Psoas muscle (tissue), 8 donors: Measurements from ENCODE around the gene PEX5L. TPM values are rescaled to one million over a fixed set of nuclear protein-coding genes. Genes with fewer than 3 reads are reported as not detected.

Source experiments
- ATAC-seq, 4 donors: fragments of 200-7000 bp; cut with Tn5 transposase; one replicate each; pipeline ENCODE4 v1.9.1; 2020; ENCODE audit warnings: moderate library complexity in 3 of 4, mild to moderate bottlenecking in 2 of 4
- DNase-seq, 2 donors: peaks; one replicate each; pipeline ENCODE4 v3.0.0-alpha.2; 2020
- H3K27ac ChIP-seq: fragments of 200-600 bp; one replicate; pipeline ENCODE4 v1.8.0; 2022
- H3K27me3 ChIP-seq, 3 donors: fragments of 200-600 bp in 1 of 3; one replicate each; pipeline versions ENCODE4 v1.6.1 to v1.8.0; 2013 to 2022; ENCODE audit warnings: low read length in 2 of 3, mild to moderate bottlenecking in 2 of 3, moderate library complexity in 1 of 3; ENCODE audit not compliant: insufficient read depth in 3 of 3
- H3K36me3 ChIP-seq, 2 donors: fragments of 200-600 bp in 1 of 2; one replicate each; pipeline versions ENCODE4 v1.6.1 to v1.8.0; 2013 to 2022; ENCODE audit warnings: low read depth in 1 of 2, mild to moderate bottlenecking in 1 of 2, moderate library complexity in 1 of 2; ENCODE audit not compliant: insufficient read depth in 1 of 2
- H3K4me1 ChIP-seq: fragments of 200-600 bp; one replicate; pipeline ENCODE4 v1.8.0; 2022
- H3K4me3 ChIP-seq: fragments of 200-600 bp; one replicate; pipeline ENCODE4 v1.8.0; 2022; ENCODE audit warnings: mild to moderate bottlenecking
- H3K9me3 ChIP-seq: fragments of 200-600 bp; one replicate; pipeline ENCODE4 v1.8.0; 2022
- CTCF ChIP-seq: fragments of 200-600 bp; IDR thresholded peaks from one replicate; pipeline ENCODE4 v1.8.0; 2022; ENCODE audit warnings: antibody characterized with exemption
- WGBS, 3 donors: extraction: QIAGEN DNeasy Blood & Tissue Kit; methylation state at CpG; one replicate each; pipeline versions ENCODE4 v1.1.6 to v1.1.7; 2013; 5-methylcytosine and 5-hydroxymethylcytosine counted together
- intact Hi-C, 2 donors: fragments of 100-400 bp; cut with DNase I; formaldehyde crosslinking; loops; one replicate each; pipeline versions ENCODE4 v1.11.0 to v1.14.2; 2022
- polyA plus RNA-seq, 3 donors: library from polyadenylated mRNA; stranded (reverse); fragments of 200-250 nt; gene quantifications; one replicate each; pipeline ENCODE4 v1.2.3, GENCODE V29; 2013
- total RNA-seq, 4 donors: library from RNA; stranded (reverse); fragmentation: NEBNext Ultra II Directional in 2 of 4; extraction: Animal tissue kit (Norgen Biotek cat#: 25700) in 2 of 4; gene quantifications; one replicate each; pipeline versions ENCODE4 v1.2.1 to v1.2.4, GENCODE V29; 2021 to 2023
- donor health status: healthy with polysubstance abuse.
- donor health status: DM: no; HTN: no; CAD: no; lungs with moderate emphysema.
- donor health status: Bipolar disorder and iron deficiency.
- donor health status: healthy.
- donor health status: DM: yes; HTN: yes; CAD: no.
- donor health status: DM: no; HTN: no; CAD: no.
- donor health status: DM: no; HTN: no; CAD: no.
- donor health status: DM: yes; HTN: yes; CAD: no.

The PEX5L gene
- total and polyA plus RNA-seq, 7 donors, result 0.14 TPM; not detected in 6

- H3K36me3 ChIP-seq, result no peaks in the 10 kb centered on the region
- no peak for DNase-seq
- no peaks in the 10 kb centered on the region for H3K4me1 ChIP-seq
- no peak overlapping the region for H3K4me3 ChIP-seq
- intact Hi-C loops, result no loop called here
- H3K27me3 ChIP-seq, result no peaks in the 10 kb centered on the region
- WGBS, 3 donors, result 90 to 100% (median 94%) methylated on average over 1 of the region's 1 CpG
- H3K9me3 ChIP-seq, result no peaks in the 10 kb centered on the region
- no peak for ATAC-seq
- no peak overlapping the region for H3K27ac ChIP-seq
- TF ChIP-seq CTCF, result no peak
Observed at GRCh38 chr3:179962629-179963387, 73.9 kb downstream of the PEX5L start.

GRCh38 chr3:179961703-179962078 lies 75.0 kb downstream of the PEX5L start:
- Histone ChIP-seq H3K4me3 (no peak overlapping the region), H3K4me1 (no peaks in the 10 kb centered on the region), H3K9me3 (no peaks in the 10 kb centered on the region), H3K27me3 (no peaks in the 10 kb centered on the region), H3K36me3 (no peaks in the 10 kb centered on the region), H3K27ac (no peak overlapping the region)
- ATAC-seq (no peak), DNase-seq (no peak)
- 32 to 35% (median 34%) methylated on average over 5 of the region's 5 CpGs for WGBS, 3 donors
- intact Hi-C loops, result no loop called here
- no peak for TF ChIP-seq CTCF

- no peaks in the 10 kb centered on the region for H3K27me3 ChIP-seq
- H3K27ac ChIP-seq, result no peak overlapping the region
- 73 to 79% (median 78%) methylated on average over 6 of the region's 6 CpGs for WGBS, 3 donors
- DNase-seq (no peak), ATAC-seq (no peak)
- intact Hi-C loops, result no loop called here
- TF ChIP-seq CTCF, result no peak
- no peaks in the 10 kb centered on the region for H3K9me3 ChIP-seq
- H3K36me3 ChIP-seq, result no peaks in the 10 kb centered on the region
- H3K4me1 ChIP-seq, result no peaks in the 10 kb centered on the region
- no peak overlapping the region for H3K4me3 ChIP-seq
Observed at GRCh38 chr3:179961071-179961702, 75.5 kb downstream of the PEX5L start.

- no peak overlapping the region for H3K27ac ChIP-seq
- H3K36me3 ChIP-seq, result no peaks in the 10 kb centered on the region
- no peak for ATAC-seq
- DNase-seq, result no peak
- TF ChIP-seq CTCF, result no peak
- intact Hi-C loops, result no loop called here
- 79 to 88% (median 86%) methylated on average over 9 of the region's 9 CpGs for WGBS, 3 donors
- no peak overlapping the region for H3K4me3 ChIP-seq
- H3K4me1 ChIP-seq, result no peaks in the 10 kb centered on the region
- H3K9me3 ChIP-seq, result no peaks in the 10 kb centered on the region
- H3K27me3 ChIP-seq, result no peaks in the 10 kb centered on the region
Observed at GRCh38 chr3:179958759-179959158, 78.0 kb downstream of the PEX5L start.
